ENCODE measurements around the gene JAZF1.

JAZF1 gene

GRCh38 chr7:28160551-28160991 is 20.0 kb downstream of the JAZF1 start:
- H3K27ac ChIP-seq (ENCODE audit: low read depth, low read length) = no peak overlapping the region
- no peak overlapping the region for H3K4me3 ChIP-seq (ENCODE audit: insufficient read depth, low read length, poor library complexity, severe bottlenecking)
- TF ChIP-seq CTCF (IDR thresholded peaks at IDR 0.05; ENCODE audit: insufficient read depth, low read length, poor library complexity, severe bottlenecking) = no peak

GRCh38 chr7:28157831-28158416 is 22.7 kb downstream of the JAZF1 start:
- peaks cover 12% of the 10 kb centered on the region for H3F3A ChIP-seq (ENCODE audit: insufficient read depth)
- TF ChIP-seq EZH2phosphoT487 (conservative IDR thresholded peaks at IDR 0.05; ENCODE audit: low read length) (no peak), CTCF (IDR thresholded peaks at IDR 0.05; ENCODE audit: insufficient read depth, low read length, poor library complexity, severe bottlenecking) (no peak)
- no peaks in the 10 kb centered on the region for H3K36me3 ChIP-seq (ENCODE audit: low read length)
- no peak overlapping the region for H2AFZ ChIP-seq (ENCODE audit: low read depth, low read length, severe bottlenecking)
- H3K27me3 ChIP-seq (ENCODE audit: low read length) = no peaks in the 10 kb centered on the region
- no peak overlapping the region for H3K27ac ChIP-seq (ENCODE audit: low read depth, low read length)
- H3K9me3 ChIP-seq (ENCODE audit: insufficient read depth, low read length) = no peaks in the 10 kb centered on the region
- 0 out of 2 replicates have a peak, but pooled peaks cover 6% of the 10 kb centered on the region for H4K20me1 ChIP-seq (ENCODE audit: low read depth, low read length)
- no peak overlapping the region for H3K4me2 ChIP-seq (ENCODE audit: low read depth, low read length, poor library complexity, severe bottlenecking)
- H3K4me3 ChIP-seq (ENCODE audit: insufficient read depth, low read length, poor library complexity, severe bottlenecking) = no peak overlapping the region
- H3K9ac ChIP-seq (ENCODE audit: low read length) = no peak overlapping the region
- no peaks in the 10 kb centered on the region for H3K9me2 ChIP-seq (replicated peaks; ENCODE audit: insufficient read depth, low read length)
- H3K79me2 ChIP-seq (ENCODE audit: insufficient read depth, low read length) = no peaks in the 10 kb centered on the region

More at GRCh38 chr7:28160551-28160991, 20.0 kb downstream of the JAZF1 start:
- no peaks in the 10 kb centered on the region for H3K9me2 ChIP-seq (replicated peaks; ENCODE audit: insufficient read depth, low read length)
- H3K79me2 ChIP-seq (ENCODE audit: insufficient read depth, low read length) = no peaks in the 10 kb centered on the region
- H3K36me3 ChIP-seq (ENCODE audit: low read length) = no peaks in the 10 kb centered on the region
- no peak overlapping the region for H3K9ac ChIP-seq (ENCODE audit: low read length)
- H3K9me3 ChIP-seq (ENCODE audit: insufficient read depth, low read length) = no peaks in the 10 kb centered on the region
- H3F3A ChIP-seq (ENCODE audit: insufficient read depth) = peaks cover 2% of the 10 kb centered on the region
- no peak overlapping the region for H3K4me2 ChIP-seq (ENCODE audit: low read depth, low read length, poor library complexity, severe bottlenecking)
- H2AFZ ChIP-seq (ENCODE audit: low read depth, low read length, severe bottlenecking) = no peak overlapping the region
- H4K20me1 ChIP-seq (ENCODE audit: low read depth, low read length) = 0 out of 2 replicates have a peak, but pooled peaks cover 3% of the 10 kb centered on the region
- H3K27me3 ChIP-seq (ENCODE audit: low read length) = no peaks in the 10 kb centered on the region

GRCh38 chr7:28157076-28157745 is 23.4 kb downstream of the JAZF1 start:
- Histone ChIP-seq H3K27me3 (ENCODE audit: low read length) (no peaks in the 10 kb centered on the region), H3K9ac (ENCODE audit: low read length) (no peak overlapping the region), H3K4me3 (ENCODE audit: insufficient read depth, low read length, poor library complexity, severe bottlenecking) (no peak overlapping the region), H3K9me3 (ENCODE audit: insufficient read depth, low read length) (no peaks in the 10 kb centered on the region), H3K9me2 (replicated peaks; ENCODE audit: insufficient read depth, low read length) (no peaks in the 10 kb centered on the region), H3F3A (ENCODE audit: insufficient read depth) (peaks cover 12% of the 10 kb centered on the region), H3K36me3 (ENCODE audit: low read length) (no peaks in the 10 kb centered on the region), H4K20me1 (ENCODE audit: low read depth, low read length) (0 out of 2 replicates have a peak, but pooled peaks cover 6% of the 10 kb centered on the region), H3K27ac (ENCODE audit: low read depth, low read length) (no peak overlapping the region), H2AFZ (ENCODE audit: low read depth, low read length, severe bottlenecking) (no peak overlapping the region), H3K79me2 (ENCODE audit: insufficient read depth, low read length) (no peaks in the 10 kb centered on the region), H3K4me2 (ENCODE audit: low read depth, low read length, poor library complexity, severe bottlenecking) (no peak overlapping the region)
- no peak for TF ChIP-seq EZH2phosphoT487 (conservative IDR thresholded peaks at IDR 0.05; ENCODE audit: low read length)

DNA sequence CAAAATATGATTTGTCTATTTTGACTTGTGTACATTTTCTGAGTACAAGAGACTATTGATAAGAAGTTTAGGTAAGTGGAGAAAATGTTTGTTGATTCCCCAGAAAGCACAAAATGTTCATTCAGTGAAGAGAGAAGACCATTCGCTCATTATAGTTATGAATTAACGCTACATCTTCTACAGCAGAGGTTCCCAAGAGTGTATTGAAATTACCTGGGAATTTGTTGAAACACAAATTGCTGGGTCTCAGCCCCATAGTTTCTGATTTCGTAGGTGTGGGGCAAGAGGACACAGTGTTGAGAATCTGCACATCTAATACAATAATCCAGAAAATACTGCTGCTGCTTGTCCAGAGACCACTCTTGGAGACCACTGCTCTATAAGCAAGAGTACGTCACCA is 24.2 kb downstream of the JAZF1 start:
- H3F3A ChIP-seq (ENCODE audit: insufficient read depth) = peaks cover 12% of the 10 kb centered on the region
- no peak overlapping the region for H2AFZ ChIP-seq (ENCODE audit: low read depth, low read length, severe bottlenecking)
- no peaks in the 10 kb centered on the region for H3K79me2 ChIP-seq (ENCODE audit: insufficient read depth, low read length)
- H3K4me3 ChIP-seq (ENCODE audit: insufficient read depth, low read length, poor library complexity, severe bottlenecking) = no peak overlapping the region
- H3K9me3 ChIP-seq (ENCODE audit: insufficient read depth, low read length) = no peaks in the 10 kb centered on the region
- 0 out of 2 replicates have a peak, but pooled peaks cover 6% of the 10 kb centered on the region for H4K20me1 ChIP-seq (ENCODE audit: low read depth, low read length)
- H3K36me3 ChIP-seq (ENCODE audit: low read length) = no peaks in the 10 kb centered on the region
- TF ChIP-seq EZH2phosphoT487 (conservative IDR thresholded peaks at IDR 0.05; ENCODE audit: low read length) (no peak), CTCF (IDR thresholded peaks at IDR 0.05; ENCODE audit: insufficient read depth, low read length, poor library complexity, severe bottlenecking) (no peak)
- H3K4me2 ChIP-seq (ENCODE audit: low read depth, low read length, poor library complexity, severe bottlenecking) = no peak overlapping the region
- no peaks in the 10 kb centered on the region for H3K9me2 ChIP-seq (replicated peaks; ENCODE audit: insufficient read depth, low read length)
- H3K27ac ChIP-seq (ENCODE audit: low read depth, low read length) = no peak overlapping the region
- no peaks in the 10 kb centered on the region for H3K27me3 ChIP-seq (ENCODE audit: low read length)
- no peak overlapping the region for H3K9ac ChIP-seq (ENCODE audit: low read length)

Measured in SU-DHL-6 (cell line).